ENCODE data around the gene FBXL22.

- TF ChIP-seq CTCF (IDR thresholded peaks at IDR 0.05) (no peak), EZH2 (IDR thresholded peaks at IDR 0.05; ENCODE audit: borderline replicate concordance, insufficient read depth, low read depth, low read length, poor library complexity, severe bottlenecking) (no peak)
These were observed 41.7 kb downstream of the FBXL22 start for GRCh38 chr15:63638839-63639238.
